GM21367 (cell line): ENCODE data around the gene CBLL1.
A peak's percentile ranks its signal among the peaks of the same experiment; 100 is the strongest.

Experiments
- ATAC-seq: cut with Tn5 transposase; IDR thresholded peaks from one replicate; pipeline ENCODE4 v1.9.1; 2021; ENCODE audit not compliant: unreplicated experiment

The CBLL1 gene

DNA sequence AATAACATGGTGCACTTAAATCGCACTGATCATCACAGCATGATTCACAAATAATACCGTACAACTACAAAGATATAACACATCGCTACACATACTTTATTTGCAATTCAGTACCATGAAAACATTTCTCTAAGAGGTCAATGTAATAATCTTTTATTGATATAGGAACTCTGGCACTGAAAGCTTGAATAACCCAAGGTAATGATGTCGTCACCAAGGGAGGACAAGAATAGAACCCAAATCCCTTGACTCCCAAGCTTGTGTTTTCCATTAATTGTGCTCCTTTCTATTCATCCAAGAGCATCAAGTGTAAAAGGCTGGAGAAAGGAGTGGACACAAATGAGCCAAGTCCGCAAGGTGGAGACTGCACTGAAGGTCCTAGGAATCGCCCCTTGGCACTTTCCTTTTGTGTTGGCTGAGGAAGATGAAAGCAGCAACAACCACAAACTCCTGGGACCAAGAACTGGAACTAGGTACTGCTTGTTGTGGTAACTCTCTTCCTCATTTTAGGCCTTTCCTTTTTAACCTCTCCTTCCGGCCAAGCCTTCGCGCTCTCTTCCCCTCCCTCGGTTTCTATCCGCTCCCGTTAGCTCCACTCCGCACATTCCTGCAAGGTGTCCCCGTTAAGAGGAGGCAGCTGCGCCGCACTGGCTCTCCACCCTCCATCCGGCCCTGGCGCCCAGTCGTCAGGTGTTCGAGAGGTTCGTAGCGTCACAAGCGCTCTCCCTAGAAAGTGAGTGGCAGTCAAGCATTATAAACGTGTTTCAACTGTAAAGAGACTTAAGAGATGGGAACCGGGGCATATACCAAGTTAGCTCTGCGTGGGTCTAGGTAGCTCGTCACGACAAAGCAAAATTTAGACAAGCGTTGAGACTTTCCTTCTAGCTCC, 1.0 kb upstream of the CBLL1 start:
- peak; percentile 32 for ATAC-seq

DNA sequence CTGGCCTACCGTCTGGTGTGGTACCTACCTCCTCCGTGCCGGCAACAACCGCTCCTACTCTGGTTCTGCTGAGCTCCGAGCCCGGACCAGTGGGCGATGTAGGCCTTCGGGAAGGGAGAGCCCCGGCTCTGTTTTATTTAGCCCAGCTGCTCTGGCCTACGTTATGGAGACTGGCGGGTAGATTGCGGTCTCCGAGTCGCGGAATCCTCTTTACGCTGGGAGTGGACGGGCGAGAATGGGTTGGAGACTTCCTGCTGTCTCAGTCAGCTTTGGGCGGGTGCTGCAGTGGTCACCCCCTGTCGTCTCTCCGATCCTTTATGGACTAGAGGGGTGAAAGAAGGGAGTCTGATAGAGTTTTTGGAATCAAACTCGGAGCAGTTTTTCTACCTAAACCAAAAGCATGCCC, 406 bp downstream of the CBLL1 start:
- peak; percentile 31 for ATAC-seq

GRCh38 chr7:107746006-107746405, 2.1 kb downstream of the CBLL1 start:
- no peak for ATAC-seq

DNA sequence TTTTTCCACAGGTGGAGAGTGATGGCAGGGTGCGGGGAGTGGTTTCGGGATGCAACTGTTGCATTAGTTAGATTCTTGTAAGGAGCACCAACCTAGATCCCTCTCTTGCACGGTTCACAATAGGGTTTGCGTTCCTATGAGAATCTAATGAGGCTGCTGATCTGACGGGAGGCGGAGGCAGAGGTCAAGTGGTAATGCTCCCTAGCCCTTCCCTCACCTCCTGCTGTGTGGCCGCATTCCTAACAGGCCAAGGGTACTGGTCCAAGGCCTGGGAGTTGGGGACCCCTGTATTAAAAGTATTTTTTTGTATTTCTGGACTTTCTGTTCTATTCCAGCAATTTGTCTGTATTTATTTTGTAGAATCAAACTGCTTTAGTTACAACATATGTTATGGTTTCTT, 7.2 kb downstream of the CBLL1 start:
- ATAC-seq: no peak

DNA sequence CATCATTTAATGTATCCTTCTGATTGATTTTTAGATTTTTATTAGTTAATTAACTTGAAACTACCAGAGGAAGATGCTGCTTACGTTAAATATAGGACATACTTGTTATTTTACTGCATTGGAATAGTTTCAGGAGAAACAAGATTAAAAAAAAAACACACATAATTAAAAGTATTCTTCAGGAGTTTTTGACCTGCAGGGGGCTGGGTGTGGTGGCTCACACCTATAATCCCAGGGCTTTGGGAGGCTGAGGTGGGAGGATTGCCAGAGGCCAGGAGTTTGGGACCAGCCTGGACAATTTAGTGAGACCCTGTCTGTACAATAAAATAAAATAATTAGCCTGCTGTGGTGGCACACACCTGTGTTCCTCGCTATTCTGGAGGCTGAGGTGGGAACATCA, 10.7 kb downstream of the CBLL1 start:
- no peak for ATAC-seq

DNA sequence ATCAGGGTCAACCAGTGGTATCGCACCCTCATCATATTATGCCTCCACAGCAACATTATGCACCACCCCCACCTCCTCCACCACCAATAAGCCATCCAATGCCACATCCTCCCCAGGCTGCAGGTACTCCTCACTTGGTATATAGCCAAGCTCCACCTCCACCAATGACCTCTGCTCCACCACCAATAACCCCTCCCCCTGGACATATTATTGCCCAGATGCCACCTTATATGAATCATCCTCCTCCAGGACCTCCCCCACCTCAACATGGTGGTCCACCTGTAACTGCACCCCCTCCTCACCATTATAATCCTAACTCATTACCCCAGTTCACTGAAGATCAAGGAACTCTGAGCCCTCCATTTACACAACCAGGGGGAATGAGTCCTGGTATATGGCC, 14.7 kb downstream of the CBLL1 start:
- ATAC-seq: no peak

- ATAC-seq: no peak
Observed at GRCh38 chr7:107767391-107767790, 23.4 kb downstream of the CBLL1 start.

DNA sequence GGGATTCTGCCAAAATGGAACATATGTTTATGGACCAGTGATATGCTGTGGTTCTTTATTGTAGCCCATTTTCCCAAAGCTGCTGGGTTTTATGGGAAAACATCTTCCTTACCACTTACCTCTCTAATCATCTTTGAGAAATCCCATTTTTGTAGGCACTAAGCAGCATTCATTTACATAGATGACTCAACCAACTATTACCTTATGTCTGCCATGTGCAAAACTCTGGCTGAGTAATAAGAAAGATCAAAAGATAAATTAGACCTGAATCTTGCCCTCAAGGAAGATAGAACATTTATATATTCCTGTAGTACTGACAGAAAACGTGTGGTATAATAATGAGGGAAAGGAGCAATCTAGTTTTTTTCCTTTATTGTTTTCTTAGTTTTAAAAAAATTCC, 24.3 kb downstream of the CBLL1 start:
- ATAC-seq: no peak

DNA sequence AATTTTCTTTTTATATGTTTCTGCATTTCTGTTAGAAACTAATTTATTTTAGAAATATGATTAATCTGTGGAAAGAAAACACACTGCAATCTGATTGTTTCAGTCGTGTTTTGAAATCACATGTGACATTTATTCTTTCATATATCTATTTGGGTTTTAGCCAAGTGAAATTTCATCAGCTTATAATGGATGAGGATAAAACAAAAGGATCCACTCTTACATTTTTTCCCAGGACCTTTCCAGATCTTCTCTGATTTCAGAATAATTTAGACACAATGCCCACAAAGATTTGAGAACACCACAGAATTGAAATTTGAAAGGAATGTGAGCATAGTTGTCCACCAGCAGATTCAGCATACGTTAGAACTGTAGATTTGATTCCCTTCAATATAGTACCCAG, 29.1 kb downstream of the CBLL1 start:
- ATAC-seq: no peak

GRCh38 chr7:107777702-107778101, 33.8 kb downstream of the CBLL1 start:
- ATAC-seq: no peak

DNA sequence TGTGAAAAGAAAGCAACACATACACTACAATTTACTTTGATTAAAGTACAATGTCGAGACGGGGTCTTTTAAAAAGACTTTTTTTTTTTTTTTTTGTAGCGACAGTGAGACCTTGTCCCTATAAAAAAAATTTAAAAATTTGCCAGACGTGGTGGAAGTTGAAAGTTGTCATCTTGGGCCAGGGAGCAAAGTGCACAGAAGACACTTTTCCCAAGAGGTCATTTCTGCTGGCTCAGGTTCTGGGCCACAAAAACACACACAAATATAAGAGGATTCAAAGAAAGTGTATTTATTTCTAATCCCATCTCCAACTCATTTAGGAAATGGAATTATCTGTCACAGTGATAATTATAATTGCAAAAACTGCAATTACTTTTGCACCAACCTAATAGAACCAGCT, 34.3 kb downstream of the CBLL1 start:
- no peak for ATAC-seq

DNA sequence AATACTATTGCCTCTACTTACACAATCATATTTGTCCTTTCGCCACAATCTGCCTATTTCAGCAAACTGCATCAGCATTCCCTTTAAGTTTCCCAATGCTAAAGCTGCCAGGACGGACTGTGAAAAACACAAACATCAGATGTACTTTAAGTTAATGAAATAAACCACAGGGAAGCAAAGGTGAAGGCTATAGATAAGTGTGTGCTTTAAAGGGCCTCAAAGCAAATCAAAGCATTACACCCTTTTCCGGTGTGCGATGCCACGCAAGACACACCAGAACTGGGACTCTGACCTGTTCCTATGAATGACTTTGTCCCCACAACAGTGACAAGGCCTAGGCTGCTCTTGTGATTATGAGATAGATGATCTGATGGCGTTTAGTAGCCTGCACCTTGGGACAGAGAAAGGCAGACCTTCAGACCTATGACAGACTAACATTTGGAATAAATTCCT, 35.7 kb downstream of the CBLL1 start:
- no peak for ATAC-seq

DNA sequence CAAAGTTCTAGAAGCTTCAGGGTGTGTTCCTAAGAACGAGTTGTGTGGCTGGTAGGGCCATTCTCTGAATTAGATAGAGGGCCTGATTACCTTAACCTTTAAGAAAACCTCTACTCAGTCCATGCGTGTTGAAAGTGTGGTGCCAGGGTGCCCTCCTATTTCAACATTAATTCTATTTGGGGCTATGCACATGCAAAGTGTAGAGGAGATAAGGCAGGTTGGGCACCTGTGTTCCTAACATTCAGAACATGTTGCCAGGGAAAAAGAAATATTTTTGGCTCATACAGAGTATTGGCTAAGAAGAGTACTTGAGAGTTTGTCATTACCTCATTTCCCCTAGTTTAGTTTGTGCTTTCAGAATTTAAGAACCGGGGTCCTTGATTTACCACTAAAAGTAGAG, 38.4 kb downstream of the CBLL1 start:
- no peak for ATAC-seq

DNA sequence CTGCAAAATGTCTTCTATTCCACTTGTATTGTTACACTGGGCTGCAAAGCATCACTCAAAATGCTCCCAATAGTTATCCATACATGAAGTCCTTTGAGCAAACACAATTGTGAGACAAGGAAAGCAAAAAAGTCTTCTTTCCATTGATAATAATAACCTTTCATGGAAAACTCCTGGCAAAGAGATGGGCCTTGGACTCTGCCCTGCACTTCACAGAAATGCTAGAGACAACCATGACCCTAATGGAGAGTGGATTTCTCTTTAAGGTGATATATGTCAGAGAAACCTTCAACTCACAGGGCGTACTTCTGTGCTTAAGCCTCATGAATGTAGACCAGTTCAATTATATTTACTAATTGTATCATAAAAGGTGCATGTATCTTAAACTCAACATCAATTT, 39.7 kb downstream of the CBLL1 start:
- ATAC-seq: no peak

- no peak for ATAC-seq
Observed at GRCh38 chr7:107785170-107785569, 41.2 kb downstream of the CBLL1 start.

- ATAC-seq: no peak
Observed at GRCh38 chr7:107785926-107786325, 42.0 kb downstream of the CBLL1 start.

DNA sequence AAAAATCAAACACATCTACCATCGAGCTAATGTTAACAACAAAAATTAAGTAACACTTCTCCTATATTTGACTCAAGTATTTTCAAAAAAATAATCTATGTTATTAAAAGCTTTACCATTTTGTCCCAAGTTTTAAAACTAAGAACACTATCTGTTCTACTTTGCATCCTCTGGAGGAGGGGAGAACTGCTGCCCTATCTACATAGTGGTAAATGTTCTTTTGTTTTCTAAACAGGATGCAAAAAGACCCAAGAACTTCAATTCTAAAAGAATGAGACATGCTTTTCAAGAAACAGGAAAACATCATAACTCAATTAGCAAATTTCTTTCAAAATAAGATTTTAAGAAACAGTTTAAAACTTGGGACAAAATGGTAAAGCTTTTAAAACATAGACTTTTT, 44.3 kb downstream of the CBLL1 start:
- ATAC-seq: no peak

DNA sequence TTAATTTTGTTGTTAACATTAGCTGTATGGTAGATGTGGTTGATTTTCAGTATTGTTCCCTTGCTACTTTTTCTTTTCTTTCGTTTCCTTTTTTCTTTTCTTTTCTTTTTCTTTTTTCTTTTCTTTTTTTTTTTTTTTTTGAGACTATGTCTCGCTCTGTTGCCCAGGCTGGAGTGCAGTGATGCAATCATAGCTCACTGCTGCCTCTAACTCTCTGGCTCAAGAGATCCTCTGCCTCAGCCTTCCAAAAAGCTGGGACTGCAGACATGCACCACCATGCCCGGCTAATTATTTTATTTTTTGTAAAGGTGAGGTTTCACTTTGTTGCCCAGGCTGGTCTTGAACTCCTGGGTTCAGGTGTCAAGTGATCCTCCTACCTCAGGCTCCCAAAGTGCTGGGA, 44.7 kb downstream of the CBLL1 start:
- no peak for ATAC-seq

DNA sequence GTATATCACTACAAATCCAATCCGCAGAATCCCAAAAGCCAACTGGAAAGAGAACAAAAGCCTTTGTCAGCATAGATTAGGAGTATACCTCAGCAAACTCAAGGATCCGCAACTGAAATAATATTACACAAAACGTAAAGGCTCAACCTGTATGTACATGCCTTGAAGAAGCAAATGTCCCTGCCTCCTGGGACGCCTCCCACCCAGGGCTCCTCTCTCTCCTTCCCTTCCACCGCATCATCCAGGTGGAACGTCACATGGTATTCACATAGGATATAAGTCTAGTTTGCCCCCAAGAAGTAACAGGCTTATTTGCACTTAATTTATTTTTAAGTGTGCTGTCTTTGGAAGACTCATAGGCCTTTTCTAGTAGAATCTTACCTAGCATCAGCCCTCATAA, 45.7 kb downstream of the CBLL1 start:
- no peak for ATAC-seq

GRCh38 chr7:107792364-107792763, 48.4 kb downstream of the CBLL1 start:
- ATAC-seq: no peak

- ATAC-seq: no peak
Observed at GRCh38 chr7:107799647-107800264, 55.8 kb downstream of the CBLL1 start.

DNA sequence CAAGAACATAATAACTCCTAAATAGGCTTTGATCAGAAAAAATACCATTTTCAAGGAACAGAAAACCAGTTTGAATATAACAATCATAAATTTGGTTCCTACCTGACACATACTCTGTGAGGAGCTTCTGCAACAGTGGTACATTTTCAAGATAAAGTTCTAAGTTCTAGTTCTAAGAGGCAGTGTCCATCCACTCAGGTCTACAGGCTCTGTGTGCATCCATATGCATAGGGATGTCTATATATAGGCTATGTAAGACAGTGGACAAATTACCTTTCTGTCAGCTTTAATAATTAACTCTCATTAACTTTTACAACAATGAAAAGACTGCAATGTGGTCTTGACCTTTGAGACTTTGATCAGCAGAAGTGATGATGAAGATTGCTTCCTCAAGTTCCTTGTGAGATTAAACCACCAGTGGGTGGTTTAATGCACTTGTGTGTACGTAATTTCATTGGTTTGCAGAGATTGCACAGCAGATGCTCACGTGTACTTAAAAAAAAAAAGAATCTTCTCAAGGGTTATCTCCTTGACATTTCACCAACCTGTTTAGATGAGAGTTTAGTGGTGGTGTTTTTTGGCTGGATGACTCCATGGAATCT, 59.2 kb downstream of the CBLL1 start, which contains the start of gene SLC26A3:
SLC26A3 (minus strand) TSS at position 215 of the 602 bp plus-strand sequence. CDS start 8,714 bp downstream, outside the sequence.
- no peak for ATAC-seq
